ENCODE results near the gene LDB2.

The LDB2 gene

GRCh38 chr4:16916719-16917337, 18.4 kb upstream of the LDB2 start:
- Histone ChIP-seq H3K9me3 (ENCODE audit: insufficient read depth, low read length) (peaks cover 21% of the 10 kb centered on the region), H3K27me3 (ENCODE audit: insufficient read depth, insufficient read length) (no peaks in the 10 kb centered on the region), H3K4me1 (ENCODE audit: insufficient read depth, insufficient read length) (no peaks in the 10 kb centered on the region), H3K9ac (ENCODE audit: insufficient read length, low read depth) (no peak overlapping the region), H3K36me3 (ENCODE audit: insufficient read depth, insufficient read length, low read length) (no peaks in the 10 kb centered on the region), H3K4me3 (ENCODE audit: insufficient read length, low read depth) (no peak overlapping the region)
- TF ChIP-seq YY1 (IDR thresholded peaks at IDR 0.05; ENCODE audit: insufficient read depth, insufficient read length) (no peak), ZNF274 (IDR thresholded peaks at IDR 0.05; ENCODE audit: low read depth, low read length) (no peak), SUZ12 (IDR thresholded peaks at IDR 0.05; ENCODE audit: extremely low read depth, insufficient read depth, insufficient read length) (no peak)
- no peak for DNase-seq (ENCODE audit: low read depth, low spot score)

GRCh38 chr4:16916031-16916430, 17.6 kb upstream of the LDB2 start:
- H3K4me1 ChIP-seq (ENCODE audit: insufficient read depth, insufficient read length): no peaks in the 10 kb centered on the region
- H3K9ac ChIP-seq (ENCODE audit: insufficient read length, low read depth): no peak overlapping the region
- H3K9me3 ChIP-seq (ENCODE audit: insufficient read depth, low read length): peaks cover 21% of the 10 kb centered on the region
- no peak for TF ChIP-seq YY1 (IDR thresholded peaks at IDR 0.05; ENCODE audit: insufficient read depth, insufficient read length)
- no peak for TF ChIP-seq ZNF274 (IDR thresholded peaks at IDR 0.05; ENCODE audit: low read depth, low read length)
- no peak for TF ChIP-seq SUZ12 (IDR thresholded peaks at IDR 0.05; ENCODE audit: extremely low read depth, insufficient read depth, insufficient read length)
- H3K4me3 ChIP-seq (ENCODE audit: insufficient read length, low read depth): no peak overlapping the region
- H3K36me3 ChIP-seq (ENCODE audit: insufficient read depth, insufficient read length, low read length): no peaks in the 10 kb centered on the region
- DNase-seq (ENCODE audit: low read depth, low spot score): no peak
- no peaks in the 10 kb centered on the region for H3K27me3 ChIP-seq (ENCODE audit: insufficient read depth, insufficient read length)

GRCh38 chr4:16914208-16914607, 15.8 kb upstream of the LDB2 start:
- Histone ChIP-seq H3K4me1 (ENCODE audit: insufficient read depth, insufficient read length) (no peaks in the 10 kb centered on the region), H3K9ac (ENCODE audit: insufficient read length, low read depth) (no peak overlapping the region), H3K9me3 (ENCODE audit: insufficient read depth, low read length) (peaks cover 21% of the 10 kb centered on the region), H3K36me3 (ENCODE audit: insufficient read depth, insufficient read length, low read length) (no peaks in the 10 kb centered on the region), H3K4me3 (ENCODE audit: insufficient read length, low read depth) (no peak overlapping the region), H3K27me3 (ENCODE audit: insufficient read depth, insufficient read length) (no peaks in the 10 kb centered on the region)
- TF ChIP-seq SUZ12 (IDR thresholded peaks at IDR 0.05; ENCODE audit: extremely low read depth, insufficient read depth, insufficient read length) (no peak), YY1 (IDR thresholded peaks at IDR 0.05; ENCODE audit: insufficient read depth, insufficient read length) (no peak), ZNF274 (IDR thresholded peaks at IDR 0.05; ENCODE audit: low read depth, low read length) (no peak)
- DNase-seq (ENCODE audit: low read depth, low spot score): no peak

- Histone ChIP-seq H3K9ac (ENCODE audit: insufficient read length, low read depth) (no peak overlapping the region), H3K36me3 (ENCODE audit: insufficient read depth, insufficient read length, low read length) (no peaks in the 10 kb centered on the region), H3K4me1 (ENCODE audit: insufficient read depth, insufficient read length) (peaks cover 5% of the 10 kb centered on the region), H3K4me3 (ENCODE audit: insufficient read length, low read depth) (no peak overlapping the region), H3K27me3 (ENCODE audit: insufficient read depth, insufficient read length) (no peaks in the 10 kb centered on the region), H3K9me3 (ENCODE audit: insufficient read depth, low read length) (peaks cover 21% of the 10 kb centered on the region)
- no peak for DNase-seq (ENCODE audit: low read depth, low spot score)
- TF ChIP-seq SUZ12 (IDR thresholded peaks at IDR 0.05; ENCODE audit: extremely low read depth, insufficient read depth, insufficient read length) (no peak), ZNF274 (IDR thresholded peaks at IDR 0.05; ENCODE audit: low read depth, low read length) (no peak), YY1 (IDR thresholded peaks at IDR 0.05; ENCODE audit: insufficient read depth, insufficient read length) (no peak)
These were observed 14.5 kb upstream of the LDB2 start for GRCh38 chr4:16912896-16913295.

GRCh38 chr4:16909281-16909680, 10.8 kb upstream of the LDB2 start:
- TF ChIP-seq ZNF274 (IDR thresholded peaks at IDR 0.05; ENCODE audit: low read depth, low read length): no peak
- TF ChIP-seq YY1 (IDR thresholded peaks at IDR 0.05; ENCODE audit: insufficient read depth, insufficient read length): no peak
- TF ChIP-seq SUZ12 (IDR thresholded peaks at IDR 0.05; ENCODE audit: extremely low read depth, insufficient read depth, insufficient read length): no peak
- Histone ChIP-seq H3K9me3 (ENCODE audit: insufficient read depth, low read length) (no peaks in the 10 kb centered on the region), H3K9ac (ENCODE audit: insufficient read length, low read depth) (no peak overlapping the region), H3K27me3 (ENCODE audit: insufficient read depth, insufficient read length) (no peaks in the 10 kb centered on the region), H3K4me3 (ENCODE audit: insufficient read length, low read depth) (no peak overlapping the region), H3K4me1 (ENCODE audit: insufficient read depth, insufficient read length) (peaks cover 5% of the 10 kb centered on the region), H3K36me3 (ENCODE audit: insufficient read depth, insufficient read length, low read length) (no peaks in the 10 kb centered on the region)
- no peak for DNase-seq (ENCODE audit: low read depth, low spot score)

GRCh38 chr4:16908377-16909021, 10.1 kb upstream of the LDB2 start:
- Histone ChIP-seq H3K4me1 (ENCODE audit: insufficient read depth, insufficient read length) (peaks cover 5% of the 10 kb centered on the region), H3K4me3 (ENCODE audit: insufficient read length, low read depth) (no peak overlapping the region), H3K9ac (ENCODE audit: insufficient read length, low read depth) (no peak overlapping the region), H3K36me3 (ENCODE audit: insufficient read depth, insufficient read length, low read length) (no peaks in the 10 kb centered on the region), H3K27me3 (ENCODE audit: insufficient read depth, insufficient read length) (no peaks in the 10 kb centered on the region), H3K9me3 (ENCODE audit: insufficient read depth, low read length) (no peaks in the 10 kb centered on the region)
- TF ChIP-seq SUZ12 (IDR thresholded peaks at IDR 0.05; ENCODE audit: extremely low read depth, insufficient read depth, insufficient read length) (no peak), YY1 (IDR thresholded peaks at IDR 0.05; ENCODE audit: insufficient read depth, insufficient read length) (no peak), ZNF274 (IDR thresholded peaks at IDR 0.05; ENCODE audit: low read depth, low read length) (no peak)
- no peak for DNase-seq (ENCODE audit: low read depth, low spot score)

DNA sequence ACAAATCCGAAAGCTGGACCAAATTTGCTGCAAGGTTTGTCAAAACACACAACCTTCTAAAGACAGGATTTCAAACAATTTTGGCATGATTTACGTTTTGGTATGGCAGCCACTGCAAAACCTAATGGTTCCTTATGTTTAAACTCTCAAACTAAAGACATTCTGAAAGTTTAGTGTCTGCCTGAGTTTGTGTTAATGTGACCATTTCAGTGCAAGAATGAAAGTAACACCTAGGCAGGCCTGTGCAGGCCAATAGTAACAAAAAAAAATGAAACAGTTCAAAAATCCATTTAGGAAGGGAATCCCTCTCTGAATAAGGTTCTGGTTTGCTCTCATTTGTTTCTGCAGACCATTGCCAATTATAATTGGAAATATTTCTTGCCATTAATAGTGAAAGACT, 1.9 kb upstream of the LDB2 start:
- no peaks in the 10 kb centered on the region for H3K36me3 ChIP-seq (ENCODE audit: insufficient read depth, insufficient read length, low read length)
- no peaks in the 10 kb centered on the region for H3K27me3 ChIP-seq (ENCODE audit: insufficient read depth, insufficient read length)
- no peaks in the 10 kb centered on the region for H3K9me3 ChIP-seq (ENCODE audit: insufficient read depth, low read length)
- no peaks in the 10 kb centered on the region for H3K4me1 ChIP-seq (ENCODE audit: insufficient read depth, insufficient read length)
- no peak for DNase-seq (ENCODE audit: low read depth, low spot score)
- H3K4me3 ChIP-seq (ENCODE audit: insufficient read length, low read depth): no peak overlapping the region
- no peak overlapping the region for H3K9ac ChIP-seq (ENCODE audit: insufficient read length, low read depth)
- no peak for TF ChIP-seq ZNF274 (IDR thresholded peaks at IDR 0.05; ENCODE audit: low read depth, low read length)
- TF ChIP-seq SUZ12 (IDR thresholded peaks at IDR 0.05; ENCODE audit: extremely low read depth, insufficient read depth, insufficient read length): no peak
- no peak for TF ChIP-seq YY1 (IDR thresholded peaks at IDR 0.05; ENCODE audit: insufficient read depth, insufficient read length)

All from NT2/D1 (cell line).